Uterus (tissue), 4 donors: ENCODE results near the gene GAS2L1. TPM values are rescaled to one million over a fixed set of nuclear protein-coding genes. Genes with fewer than 3 reads are reported as not detected.

Source experiments
- DNase-seq, 2 donors: peaks; one replicate each; pipeline ENCODE4 v3.0.0-alpha.2; 2019 to 2020
- H3K27ac ChIP-seq, 2 donors: fragments of 200-600 bp; sonication (generic); 1 replicate in 1 of 2; 2 replicates in 1 of 2; pipeline ENCODE4 v1.5.1; 2016 to 2018
- H3K27me3 ChIP-seq, 2 donors: fragments of 200-600 bp; sonication (generic); one replicate each; pipeline ENCODE4 v1.5.1; 2018 to 2019; ENCODE audit warnings: control low read depth in 1 of 2
- H3K36me3 ChIP-seq, 2 donors: fragments of 200-600 bp; sonication (generic); one replicate each; pipeline ENCODE4 v1.5.1; 2019; ENCODE audit warnings: control low read depth in 1 of 2
- H3K4me1 ChIP-seq, 2 donors: fragments of 200-600 bp; sonication (generic); one replicate each; pipeline ENCODE4 v1.5.1; 2018 to 2019; ENCODE audit warnings: control low read depth in 1 of 2
- H3K4me3 ChIP-seq, 2 donors: fragments of 200-600 bp; sonication (generic); 1 replicate in 1 of 2; 2 replicates in 1 of 2; pipeline ENCODE4 v1.5.1; 2018 to 2019; ENCODE audit warnings: mild to moderate bottlenecking in 1 of 2
- H3K9me3 ChIP-seq, 2 donors: fragments of 200-600 bp; sonication (generic); one replicate each; pipeline ENCODE4 v1.5.1; 2019; ENCODE audit warnings: control low read depth in 1 of 2
- POLR2A ChIP-seq, 2 donors: fragments of 450-650 bp; IDR thresholded peaks; one replicate each; pipeline ENCODE4 v1.6.1; 2016; ENCODE audit warnings: antibody characterized with exemption in 2 of 2, mild to moderate bottlenecking in 1 of 2, moderate library complexity in 1 of 2
- intact Hi-C: fragments of 100-400 bp; cut with DNase I; formaldehyde crosslinking; loops from one replicate; pipeline ENCODE4 v1.15.1; 2023; ENCODE audit warnings: low total_unique reads
- total RNA-seq, 4 donors: library from RNA; depleted of rRNA in 3 of 4; stranded (reverse); fragments of >200 nt in 3 of 4; gene quantifications; one replicate each; pipeline versions ENCODE4 v1.1.0 to v1.2.4, GENCODE V29; 2014 to 2023
- TF ChIP-seq, protein P1 (sequence below), 4 experiments: fragments of 200-600 bp in 2 of 4; fragments of 450-650 bp in 2 of 4; sonication (generic) in 2 of 4; IDR thresholded peaks; one replicate each; pipeline ENCODE4 v1.5.1; 2016 to 2019; ENCODE audit warnings: antibody characterized with exemption in 4 of 4, mild to moderate bottlenecking in 2 of 4, moderate library complexity in 1 of 4
- donor health status: DM: yes; HTN: yes; CAD: no.

The GAS2L1 gene
- total RNA-seq, 4 donors from 2014 or later: 2.4 to 29.6 (median 11.9) TPM

DNA sequence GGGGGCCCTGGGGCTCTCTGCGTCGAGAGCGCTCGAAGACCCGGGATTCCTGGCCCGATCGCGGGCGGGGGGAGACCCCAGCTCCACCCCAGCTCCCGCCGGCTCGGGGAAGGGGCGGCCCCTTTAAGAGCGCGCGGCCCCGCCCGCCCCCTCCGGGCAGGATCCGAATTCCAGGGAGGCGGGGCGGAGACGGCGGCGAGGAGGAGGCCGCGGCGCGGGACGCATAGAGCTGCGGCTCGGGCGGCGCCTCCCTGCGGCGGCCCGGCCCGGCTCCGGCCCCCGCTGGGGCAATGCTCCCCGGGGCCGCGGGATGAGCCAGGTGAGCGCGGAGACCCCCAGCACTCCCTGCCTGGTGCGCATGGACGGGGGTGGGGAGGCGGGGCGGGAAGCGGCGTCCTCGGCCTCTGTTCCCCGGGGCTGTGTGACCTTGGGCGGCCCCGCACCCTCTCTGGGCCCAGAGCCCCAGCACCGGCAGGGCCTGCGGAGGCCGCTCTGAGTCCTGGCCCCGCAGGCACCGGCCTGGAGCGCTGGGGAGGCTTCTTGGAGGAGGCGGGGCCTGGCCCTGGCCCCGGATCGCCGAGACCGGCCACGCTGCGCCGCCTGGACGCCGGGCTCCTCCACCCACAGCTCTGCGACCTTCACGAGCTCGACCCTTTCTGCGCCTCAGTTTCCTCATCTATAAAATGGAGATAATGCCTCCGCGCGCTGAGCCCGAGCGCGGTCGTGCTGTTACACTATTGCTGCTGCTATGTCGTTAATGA is 565 bp downstream of the GAS2L1 start:
- TF ChIP-seq, protein P1, sequence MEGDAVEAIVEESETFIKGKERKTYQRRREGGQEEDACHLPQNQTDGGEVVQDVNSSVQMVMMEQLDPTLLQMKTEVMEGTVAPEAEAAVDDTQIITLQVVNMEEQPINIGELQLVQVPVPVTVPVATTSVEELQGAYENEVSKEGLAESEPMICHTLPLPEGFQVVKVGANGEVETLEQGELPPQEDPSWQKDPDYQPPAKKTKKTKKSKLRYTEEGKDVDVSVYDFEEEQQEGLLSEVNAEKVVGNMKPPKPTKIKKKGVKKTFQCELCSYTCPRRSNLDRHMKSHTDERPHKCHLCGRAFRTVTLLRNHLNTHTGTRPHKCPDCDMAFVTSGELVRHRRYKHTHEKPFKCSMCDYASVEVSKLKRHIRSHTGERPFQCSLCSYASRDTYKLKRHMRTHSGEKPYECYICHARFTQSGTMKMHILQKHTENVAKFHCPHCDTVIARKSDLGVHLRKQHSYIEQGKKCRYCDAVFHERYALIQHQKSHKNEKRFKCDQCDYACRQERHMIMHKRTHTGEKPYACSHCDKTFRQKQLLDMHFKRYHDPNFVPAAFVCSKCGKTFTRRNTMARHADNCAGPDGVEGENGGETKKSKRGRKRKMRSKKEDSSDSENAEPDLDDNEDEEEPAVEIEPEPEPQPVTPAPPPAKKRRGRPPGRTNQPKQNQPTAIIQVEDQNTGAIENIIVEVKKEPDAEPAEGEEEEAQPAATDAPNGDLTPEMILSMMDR (IDR thresholded peaks at IDR 0.05): peak in 3 of 4 experiments; percentile 27 to 40 (median 28)
- TF ChIP-seq POLR2A (IDR thresholded peaks at IDR 0.05): peak in 1 of 2 donors; percentile 65
- no peaks in the 10 kb centered on the region for H3K27me3 ChIP-seq
- peak overlapping the region; percentile 77 to 87 for H3K4me3 ChIP-seq
- peak; percentile 78 to 80 for DNase-seq
- H3K9me3 ChIP-seq: no peaks in the 10 kb centered on the region
- peak overlapping the region; percentile 78 to 80 for H3K27ac ChIP-seq
- no peaks in the 10 kb centered on the region for H3K36me3 ChIP-seq
- intact Hi-C loops: no loop called here
- peaks cover 7 to 27% of the 10 kb centered on the region in 2 donors for H3K4me1 ChIP-seq

DNA sequence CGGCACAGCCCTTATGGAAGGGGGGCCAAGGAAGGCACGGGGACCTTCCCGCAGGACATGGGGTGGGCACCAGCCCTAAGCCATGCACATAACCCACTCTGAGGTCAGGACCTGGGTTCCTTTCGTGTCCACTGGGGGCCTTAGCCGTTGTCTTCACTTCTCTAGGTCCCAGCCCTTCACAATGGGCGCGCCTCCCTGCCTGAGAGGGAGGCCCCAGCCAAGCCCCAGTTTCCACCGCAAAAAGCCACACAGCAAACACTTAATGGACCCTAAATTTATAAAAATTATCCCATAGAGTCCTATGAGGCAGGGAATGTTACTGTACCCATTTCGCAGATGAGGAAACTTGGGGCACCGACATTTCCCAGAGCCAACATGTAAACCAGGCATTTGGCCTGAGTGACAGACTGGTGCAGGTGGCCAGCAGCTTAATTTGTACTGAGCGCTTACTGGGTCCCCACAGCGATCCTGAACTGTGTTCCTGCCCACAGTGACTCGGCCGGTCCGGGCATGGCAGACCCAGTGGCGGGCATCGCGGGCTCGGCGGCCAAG is 1.2 kb downstream of the GAS2L1 start:
- Histone ChIP-seq H3K4me3 (peak overlapping the region; percentile 77 to 87), H3K27ac (peak overlapping the region; percentile 78 to 80), H3K4me1 (peaks cover 7 to 27% of the 10 kb centered on the region in 2 donors), H3K9me3 (no peaks in the 10 kb centered on the region), H3K27me3 (no peaks in the 10 kb centered on the region), H3K36me3 (no peaks in the 10 kb centered on the region)
- intact Hi-C loops: no loop called here
- no peak for DNase-seq
- no peak for TF ChIP-seq POLR2A (IDR thresholded peaks at IDR 0.05)
- TF ChIP-seq, protein P1 (IDR thresholded peaks at IDR 0.05): no peak

DNA sequence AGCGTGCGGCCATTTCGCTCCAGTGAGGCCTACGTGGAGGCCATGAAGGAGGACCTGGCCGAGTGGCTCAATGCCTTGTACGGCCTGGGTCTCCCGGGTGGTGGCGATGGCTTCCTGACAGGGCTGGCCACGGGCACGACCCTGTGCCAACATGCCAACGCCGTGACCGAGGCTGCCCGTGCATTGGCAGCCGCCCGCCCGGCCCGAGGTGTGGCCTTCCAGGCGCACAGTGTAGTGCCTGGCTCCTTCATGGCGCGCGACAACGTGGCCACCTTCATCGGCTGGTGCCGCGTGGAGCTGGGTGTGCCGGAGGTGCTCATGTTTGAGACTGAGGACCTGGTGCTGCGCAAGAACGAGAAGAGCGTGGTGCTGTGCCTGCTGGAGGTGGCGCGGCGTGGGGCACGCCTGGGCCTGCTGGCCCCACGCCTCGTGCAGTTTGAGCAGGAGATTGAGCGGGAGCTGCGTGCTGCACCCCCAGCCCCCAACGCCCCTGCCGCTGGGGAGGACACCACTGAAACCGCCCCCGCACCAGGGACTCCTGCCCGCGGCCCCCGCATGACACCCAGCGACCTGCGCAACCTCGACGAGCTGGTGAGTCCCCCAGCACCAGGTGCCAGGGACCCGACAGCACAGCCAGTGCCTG is 1.8 kb downstream of the GAS2L1 start:
- peaks cover 0 to 4% of the 10 kb centered on the region in 2 donors for H3K27me3 ChIP-seq
- peaks cover 7 to 29% of the 10 kb centered on the region in 2 donors for H3K4me1 ChIP-seq
- DNase-seq: no peak
- H3K27ac ChIP-seq: peak overlapping the region; percentile 78 to 80
- H3K36me3 ChIP-seq: no peaks in the 10 kb centered on the region
- TF ChIP-seq, protein P1 (IDR thresholded peaks at IDR 0.05): no peak
- no peak for TF ChIP-seq POLR2A (IDR thresholded peaks at IDR 0.05)
- peak overlapping the region in 1 of 2 donors; percentile 87 for H3K4me3 ChIP-seq
- no peaks in the 10 kb centered on the region for H3K9me3 ChIP-seq
- intact Hi-C loops: no loop called here

DNA sequence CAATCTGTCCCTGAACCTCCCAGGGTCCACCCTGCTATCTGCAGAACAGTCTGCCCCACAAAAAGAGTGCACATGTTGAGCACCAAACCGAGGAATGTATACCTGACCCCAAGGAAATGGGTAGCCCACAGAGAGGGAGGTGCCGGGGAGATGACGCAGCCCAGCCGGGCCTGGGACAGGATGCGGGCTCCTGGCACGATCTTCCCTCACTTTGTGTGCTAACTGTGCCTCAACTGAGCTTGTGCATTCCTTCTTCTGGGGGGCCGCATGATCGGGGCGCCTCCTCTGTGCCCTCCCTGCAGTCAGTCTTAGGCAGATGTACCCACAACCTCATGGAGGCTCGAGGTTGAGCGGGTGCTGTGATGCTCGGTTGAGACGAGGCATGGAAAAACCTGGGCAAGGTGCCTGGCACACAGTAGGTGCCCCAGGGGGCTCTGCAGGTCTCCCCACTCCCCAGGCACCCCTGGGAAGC is 2.4 kb downstream of the GAS2L1 start:
- TF ChIP-seq, protein P1 (IDR thresholded peaks at IDR 0.05): no peak
- TF ChIP-seq POLR2A (IDR thresholded peaks at IDR 0.05): no peak
- intact Hi-C loops: no loop called here
- DNase-seq: no peak
- Histone ChIP-seq H3K9me3 (no peaks in the 10 kb centered on the region), H3K4me3 (no peak overlapping the region), H3K27ac (peak overlapping the region; percentile 78 to 80), H3K36me3 (no peaks in the 10 kb centered on the region), H3K27me3 (peaks cover 1 to 9% of the 10 kb centered on the region in 2 donors), H3K4me1 (peaks cover 7 to 32% of the 10 kb centered on the region in 2 donors)
